SK-N-SH (cell line): ENCODE measurements around the gene CHMP1A.

ENCODE experiments used
- CHD2 ChIP-seq: fragments of 150-350 bp; IDR thresholded peaks from 2 replicates; pipeline ENCODE4 v1.6.1; 2018; ENCODE audit warnings: low read length; ENCODE audit not compliant: partially characterized antibody
- CTCF ChIP-seq: fragments of 200-600 bp; sonication (generic); IDR thresholded peaks from 2 replicates; pipeline ENCODE4 v1.6.1; 2017; ENCODE audit warnings: antibody characterized with exemption, mild to moderate bottlenecking, moderate library complexity
- EP300 ChIP-seq, 2 experiments: IDR thresholded peaks; 2 replicates each; pipeline versions ENCODE4 v1.4.0 to v1.6.1; 2012; ENCODE audit warnings: borderline replicate concordance in 1 of 2, low read depth in 1 of 2, low read length in 1 of 2
- EZH2phosphoT487 ChIP-seq: fragments of 200-600 bp; sonication (generic); IDR thresholded peaks from 2 replicates; pipeline ENCODE4 v1.6.1; 2017; ENCODE audit warnings: low read depth, mixed run types, mild to moderate bottlenecking, antibody characterized with exemption, moderate library complexity, borderline replicate concordance
- GATA2 ChIP-seq: sonication (generic); formaldehyde crosslinking; IDR thresholded peaks from 2 replicates; pipeline ENCODE4 v1.5.0; 2020; ENCODE audit warnings: mild to moderate bottlenecking, missing genetic modification reagents
- IRF3 ChIP-seq: fragments of 150-350 bp; IDR thresholded peaks from 2 replicates; pipeline ENCODE4 v1.6.1; 2016; ENCODE audit warnings: mild to moderate bottlenecking, low read depth, low read length
- JUND ChIP-seq: IDR thresholded peaks from 2 replicates; pipeline ENCODE4 v1.4.0; 2012
- MXI1 ChIP-seq: IDR thresholded peaks from 2 replicates; pipeline ENCODE4 v1.6.1; 2012; ENCODE audit warnings: mild to moderate bottlenecking, low read depth, low read length, improper control_type of control experiment
- POLR2AphosphoS5 ChIP-seq: IDR thresholded peaks from 2 replicates; pipeline ENCODE4 v1.6.1; 2012; ENCODE audit warnings: low read depth, low read length
- RAD21 ChIP-seq: IDR thresholded peaks from 2 replicates; pipeline ENCODE4 v1.6.1; 2012; ENCODE audit warnings: mild to moderate bottlenecking, low read length
- REST ChIP-seq: IDR thresholded peaks from 2 replicates; pipeline ENCODE4 v1.6.1; 2012; ENCODE audit warnings: mild to moderate bottlenecking, low read depth, low read length, moderate library complexity
- TAF1 ChIP-seq: IDR thresholded peaks from 2 replicates; pipeline ENCODE4 v1.6.1; 2012; ENCODE audit warnings: low read depth, mild to moderate bottlenecking, low read length, moderate library complexity, borderline replicate concordance
- TEAD4 ChIP-seq: IDR thresholded peaks from 2 replicates; pipeline ENCODE4 v1.4.0; 2012; ENCODE audit warnings: mild to moderate bottlenecking, borderline replicate concordance; ENCODE audit not compliant: insufficient read depth
- USF1 ChIP-seq: IDR thresholded peaks from 2 replicates; pipeline ENCODE4 v1.4.0; 2012; ENCODE audit warnings: low read depth, borderline replicate concordance

GRCh38 chr16:89624777-89625761, 32.4 kb downstream of the CHMP1A start:
- TF ChIP-seq MXI1 (no peak), CTCF (no peak), TEAD4 (no peak), POLR2AphosphoS5 (no peak), USF1 (no peak), TAF1 (no peak), EZH2phosphoT487 (no peak), IRF3 (no peak), GATA2 (CRISPR knock-in tag) (no peak), REST (no peak), CHD2 (no peak), EP300 (IDR thresholded peaks at IDR 0.05; ENCODE audit: borderline replicate concordance in 1 of 2, low read depth in 1 of 2, low read length in 1 of 2) (no peak), JUND (no peak), RAD21 (no peak)
